HTR-8/SVneo (cell line): ENCODE results near the gene JMJD7.

Source experiments
- DNase-seq: peaks from one replicate; pipeline ENCODE4 v3.0.0; 2011; ENCODE audit warnings: low spot score, mixed read lengths; ENCODE audit not compliant: insufficient read length
- FAIRE-seq: peaks from 2 replicates; lab custom pipeline; 2011; peaks lifted over from hg19 to GRCh38; lab: Jason Lieb, UNC

JMJD7 gene

DNA sequence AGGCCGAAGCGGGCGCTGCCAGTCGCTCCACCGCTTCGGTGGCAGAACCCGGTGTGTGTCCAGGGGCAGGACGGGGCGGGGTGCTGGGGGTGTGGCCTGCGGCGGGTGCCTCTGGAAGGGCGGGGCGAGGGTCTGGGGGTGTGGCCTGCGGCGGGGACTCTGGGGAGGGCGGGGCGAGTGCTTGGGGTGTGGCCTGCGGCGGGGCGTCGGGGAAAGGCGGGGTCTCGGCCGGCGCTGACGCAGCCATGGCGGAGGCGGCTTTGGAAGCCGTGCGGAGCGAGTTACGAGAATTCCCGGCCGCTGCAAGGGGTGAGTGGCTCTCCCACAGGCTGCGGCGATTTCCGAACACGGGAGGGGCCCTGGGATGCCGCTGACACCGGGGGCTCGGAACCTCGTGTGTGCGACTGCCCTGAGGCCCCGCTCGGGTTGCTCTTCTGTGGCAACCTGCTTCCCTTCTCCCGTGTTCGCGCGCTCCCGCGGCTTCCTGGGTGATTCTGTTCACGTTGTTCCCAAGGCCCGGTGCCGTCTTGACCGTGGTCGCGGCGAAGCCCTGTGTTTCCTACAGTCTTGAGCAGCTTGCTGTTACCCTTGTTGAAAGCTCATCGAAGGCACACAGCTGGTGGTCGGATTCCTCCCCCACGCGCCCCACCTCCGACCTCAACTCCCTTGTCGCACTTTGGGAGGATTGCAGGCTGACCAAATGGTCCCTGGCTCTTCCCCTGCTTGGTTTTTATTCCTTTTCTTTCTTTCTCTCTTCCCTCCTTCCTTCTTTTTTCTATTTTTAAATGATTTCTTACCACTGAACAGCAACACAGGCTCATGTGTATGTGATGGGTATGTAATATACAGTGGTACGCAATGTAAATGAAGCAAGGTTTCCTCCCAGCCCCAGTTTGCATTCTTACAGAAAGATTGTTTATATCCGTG, at the start of gene JMJD7:
Gene JMJD7, plus strand, starts transcription at position 213 of the 927 bp plus-strand sequence. Its CDS starts 33 bp downstream, at position 246.
- FAIRE-seq (peak; percentile 89), DNase-seq (peak; percentile 94)

DNA sequence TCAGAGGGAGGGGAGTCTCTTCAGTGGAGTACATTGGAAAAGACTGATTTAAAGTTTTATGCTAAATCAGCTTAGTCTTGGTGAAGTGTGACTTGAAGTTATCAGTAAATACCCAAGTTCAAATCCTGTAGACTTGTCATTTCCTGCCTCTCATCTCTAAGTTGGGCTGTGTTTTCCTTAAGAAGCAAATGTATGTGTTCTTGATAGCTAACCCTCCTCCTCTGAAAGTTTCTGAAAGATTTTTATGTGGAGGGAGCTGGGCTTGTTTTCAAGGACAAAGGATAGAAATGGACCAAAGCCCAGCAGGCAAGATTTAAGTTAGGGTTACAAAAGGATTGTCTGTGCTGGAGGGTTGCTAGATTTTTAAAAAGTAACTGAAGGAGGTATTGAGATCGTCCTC, 49.4 kb upstream of the JMJD7 start:
- FAIRE-seq (no peak), DNase-seq (no peak)

DNA sequence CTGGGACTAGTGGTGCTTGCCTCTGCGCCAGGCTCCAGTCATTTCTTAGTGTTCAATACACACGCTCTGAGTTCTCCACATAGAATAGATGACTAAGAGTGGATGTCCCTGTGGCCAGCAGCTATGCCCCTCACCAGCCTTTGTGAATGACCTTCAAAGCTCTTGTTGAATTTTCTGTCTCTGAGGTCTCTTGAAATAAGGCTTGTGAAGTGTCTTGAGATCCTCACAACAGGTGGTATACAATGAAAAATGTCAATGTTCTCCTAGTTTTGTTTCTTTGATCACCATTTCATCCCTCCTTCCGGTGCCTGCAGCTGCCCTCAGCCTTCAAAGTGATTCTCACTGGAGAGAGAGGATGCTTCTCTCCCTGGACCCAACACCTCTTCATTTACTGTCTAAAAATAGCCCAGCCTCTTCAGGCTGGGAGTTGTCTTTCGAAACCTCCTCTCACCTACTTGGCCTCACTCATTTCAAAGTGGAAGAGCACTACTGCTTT, 48.2 kb upstream of the JMJD7 start:
- FAIRE-seq (no peak), DNase-seq (no peak)

DNA sequence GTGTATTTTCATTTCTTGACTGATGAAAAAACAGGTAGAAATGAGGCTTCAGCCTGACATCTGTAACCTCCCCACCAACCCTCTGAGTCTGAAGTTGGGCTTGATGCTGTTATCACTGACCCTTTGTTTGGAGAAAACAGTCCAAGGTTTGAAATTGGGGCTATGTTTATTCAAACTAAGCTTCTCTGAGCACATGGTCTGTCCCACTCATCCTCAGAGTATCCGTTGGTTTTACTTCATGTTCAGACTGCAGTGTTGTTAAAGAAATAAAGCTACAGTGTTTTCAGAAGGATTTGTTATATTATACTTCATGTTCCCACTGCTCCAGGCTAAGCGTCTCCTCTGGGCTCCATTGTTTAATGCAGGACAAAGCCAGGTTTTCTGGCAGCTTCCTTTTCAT, 47.6 kb upstream of the JMJD7 start:
- DNase-seq (no peak), FAIRE-seq (no peak)

DNA sequence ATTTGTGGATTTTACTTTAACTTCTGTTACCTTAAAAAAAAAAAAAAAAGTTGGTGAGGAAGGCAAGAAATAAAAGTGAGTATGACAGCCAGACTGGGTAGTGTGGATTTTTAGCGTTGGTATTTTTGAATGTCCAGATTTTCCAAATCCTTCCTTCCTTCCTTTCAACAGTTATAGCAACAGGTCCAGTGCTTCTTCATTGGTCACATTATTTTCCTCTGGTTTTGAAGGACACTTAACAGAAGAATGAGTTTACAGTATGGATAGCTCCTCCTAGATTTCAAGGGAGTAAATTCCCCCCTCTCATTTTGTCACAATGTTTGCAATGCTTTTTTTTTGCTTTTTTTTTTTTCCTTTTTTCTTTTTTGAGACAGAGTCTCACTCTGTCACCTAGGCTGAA, 47.2 kb upstream of the JMJD7 start:
- no peak for FAIRE-seq
- no peak for DNase-seq

DNA sequence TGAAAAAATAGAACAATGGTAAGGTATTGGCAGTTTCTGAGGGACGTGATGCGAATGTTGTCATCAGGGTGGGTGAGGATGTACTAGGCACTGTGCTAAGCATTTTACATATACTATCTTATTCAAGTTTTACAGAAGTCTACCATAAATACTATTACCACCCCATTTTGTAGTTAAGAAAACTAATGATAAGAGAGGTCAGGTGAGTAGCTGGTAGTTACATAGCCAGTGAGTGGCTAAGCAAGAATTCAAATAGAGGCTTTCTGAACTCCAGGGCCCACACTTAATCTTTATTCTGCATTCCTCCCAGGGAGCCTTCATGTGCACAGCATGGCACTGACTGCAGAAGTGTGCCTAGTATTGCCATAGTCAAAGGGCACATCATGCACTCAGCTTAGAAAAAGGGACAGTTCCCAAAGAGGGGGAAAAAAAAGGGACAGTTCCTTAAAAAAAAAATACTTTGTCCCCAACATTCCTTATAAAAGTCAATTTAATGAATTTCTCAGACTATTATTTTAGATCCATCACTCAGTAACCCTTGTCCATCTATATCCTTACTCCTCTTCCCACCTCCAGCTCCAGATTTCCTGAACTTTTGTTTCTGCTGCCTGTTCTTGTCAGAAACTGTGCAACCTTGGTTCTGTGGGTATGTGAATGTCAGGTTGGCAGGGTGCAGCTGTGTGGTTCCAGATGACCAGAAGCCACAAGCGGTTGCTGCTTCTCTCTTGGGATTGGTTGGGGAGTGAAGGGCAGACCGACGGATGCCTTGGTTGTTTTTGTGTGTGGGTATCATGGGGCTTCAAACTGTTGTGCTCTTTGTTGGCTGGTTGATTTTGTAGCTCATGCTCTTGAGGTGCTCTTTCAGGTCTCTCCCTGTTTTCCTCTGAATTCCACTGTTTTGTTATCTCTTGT, 45.3 kb upstream of the JMJD7 start:
- DNase-seq: no peak
- no peak for FAIRE-seq

GRCh38 chr15:41783296-41783695, 44.6 kb upstream of the JMJD7 start:
- FAIRE-seq (no peak), DNase-seq (no peak)

DNA sequence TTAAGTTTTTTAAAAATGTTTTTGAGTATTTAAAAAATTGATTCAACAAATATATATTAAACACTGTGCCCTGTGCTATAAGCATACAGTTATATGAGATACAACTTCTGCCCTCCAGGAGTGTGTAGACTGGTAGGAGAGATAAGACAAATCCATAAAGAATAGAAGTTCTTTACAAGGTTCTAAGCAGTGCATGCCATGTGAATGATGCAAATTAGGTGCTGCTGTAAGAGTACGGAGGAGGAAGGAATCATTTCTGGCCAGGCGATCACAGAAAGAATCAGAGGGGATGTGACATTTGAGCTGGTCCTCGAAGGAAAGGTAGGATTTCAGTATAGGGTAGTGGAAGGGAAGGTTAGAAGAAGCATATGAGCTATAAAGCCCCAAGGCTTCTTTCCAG, 39.6 kb upstream of the JMJD7 start:
- FAIRE-seq: no peak
- no peak for DNase-seq

- DNase-seq (no peak), FAIRE-seq (no peak)
These were observed 38.7 kb upstream of the JMJD7 start for GRCh38 chr15:41789236-41789635.

- no peak for FAIRE-seq
- DNase-seq: no peak
These were observed 38.2 kb upstream of the JMJD7 start for GRCh38 chr15:41789662-41790061.

DNA sequence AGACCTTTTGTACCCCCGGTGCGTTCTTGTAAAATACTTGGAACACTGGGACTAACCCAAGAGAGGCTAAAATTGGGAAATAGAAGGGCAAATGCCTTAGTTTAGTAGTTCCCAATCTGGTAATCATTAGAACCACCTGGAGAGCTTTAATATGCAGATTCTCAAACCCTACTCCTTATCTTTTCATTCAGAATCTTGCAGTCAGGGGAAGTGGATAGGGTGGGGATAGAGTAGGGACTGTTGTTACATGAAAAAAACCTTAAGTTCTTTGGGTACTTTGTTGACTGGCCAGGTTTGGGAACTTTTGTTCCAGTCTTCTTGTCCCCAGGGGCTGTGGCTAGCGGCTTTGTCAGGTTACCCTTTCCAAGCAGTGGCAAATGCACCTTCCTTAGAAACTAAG, 37.7 kb upstream of the JMJD7 start:
- no peak for FAIRE-seq
- DNase-seq: no peak

DNA sequence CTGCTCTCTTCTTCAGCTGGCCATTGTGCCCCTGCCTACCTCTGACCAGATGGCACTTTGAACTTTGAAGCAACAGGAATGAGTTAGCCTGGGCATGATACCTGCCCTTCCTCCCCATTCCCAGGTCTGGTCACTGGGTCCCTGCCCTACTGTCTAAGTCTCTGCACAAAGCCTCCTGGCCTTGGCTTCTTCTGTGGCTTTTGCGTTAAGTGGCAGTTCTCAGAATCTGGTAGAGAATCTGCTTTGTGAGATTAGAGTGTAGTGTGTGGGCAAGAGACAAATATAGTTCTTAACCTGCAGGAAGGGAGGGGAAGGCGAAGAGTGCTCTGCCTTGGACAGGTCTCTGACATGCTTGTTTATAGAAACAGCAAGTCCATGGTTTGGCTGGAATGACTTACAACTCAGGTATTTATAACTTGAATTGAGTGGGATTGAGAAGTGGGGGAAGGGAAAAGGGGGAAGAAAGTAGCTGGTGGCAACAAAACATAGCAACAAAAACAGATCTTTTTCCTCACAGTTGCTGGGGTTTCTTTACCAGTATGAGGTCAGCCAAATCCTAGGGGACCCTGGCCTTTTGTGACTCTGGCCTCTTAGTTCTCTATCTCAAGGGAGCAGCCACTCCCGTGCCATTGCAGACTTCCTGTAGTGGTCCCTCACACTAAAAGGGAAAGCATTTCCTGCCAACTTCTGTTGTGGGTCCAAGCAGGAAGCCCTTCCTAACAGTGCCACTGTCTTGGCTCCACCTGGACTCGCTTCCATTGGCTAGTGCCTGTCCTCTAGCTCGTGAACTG, 36.9 kb upstream of the JMJD7 start:
- no peak for FAIRE-seq

DNA sequence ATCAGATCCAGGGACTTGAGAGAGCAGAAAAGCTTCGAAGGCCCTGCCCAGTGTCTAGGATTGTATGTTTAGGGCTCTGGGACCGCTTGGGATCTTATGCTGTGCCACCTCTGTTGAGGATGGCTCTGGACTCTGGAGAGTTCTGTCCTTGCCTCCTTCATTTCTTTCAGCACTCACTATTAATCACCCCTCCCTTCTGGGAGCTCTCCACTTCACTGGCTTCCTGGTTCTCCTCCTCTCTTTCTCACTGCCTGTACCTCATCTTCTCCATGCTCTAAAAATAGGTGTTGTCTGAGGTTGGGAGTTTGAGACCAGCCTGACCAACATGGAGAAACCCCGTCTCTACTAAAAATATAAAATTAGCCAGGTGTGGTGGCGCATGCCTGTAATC, 36.4 kb upstream of the JMJD7 start:
- no peak for DNase-seq
- FAIRE-seq: no peak

More for the DNA sequence above, 36.9 kb upstream of the JMJD7 start:
- peak; percentile 65 for DNase-seq

- DNase-seq (no peak), FAIRE-seq (no peak)
These were observed 35.8 kb upstream of the JMJD7 start for GRCh38 chr15:41792000-41792637.

DNA sequence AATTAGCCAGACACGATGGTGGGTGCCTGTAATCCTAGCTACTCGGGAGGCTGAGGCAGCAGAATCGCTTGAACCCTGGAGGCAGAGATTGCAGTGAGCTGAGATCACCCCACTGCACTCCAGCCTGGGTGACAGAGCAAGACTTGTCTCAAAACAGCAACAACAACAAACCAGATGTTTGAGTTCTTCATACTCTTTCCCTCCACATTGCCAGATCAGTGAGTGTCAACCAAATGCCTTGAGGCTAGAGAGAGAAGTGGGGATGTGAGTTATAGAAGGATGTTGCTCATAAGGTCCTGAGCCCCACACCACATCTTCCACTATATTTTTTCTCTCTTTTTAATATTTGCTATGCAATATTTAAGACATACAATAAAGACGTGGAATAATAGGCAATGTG, 33.8 kb upstream of the JMJD7 start:
- no peak for DNase-seq
- no peak for FAIRE-seq

GRCh38 chr15:41795996-41796856, 31.7 kb upstream of the JMJD7 start:
- FAIRE-seq (no peak), DNase-seq (no peak)

DNA sequence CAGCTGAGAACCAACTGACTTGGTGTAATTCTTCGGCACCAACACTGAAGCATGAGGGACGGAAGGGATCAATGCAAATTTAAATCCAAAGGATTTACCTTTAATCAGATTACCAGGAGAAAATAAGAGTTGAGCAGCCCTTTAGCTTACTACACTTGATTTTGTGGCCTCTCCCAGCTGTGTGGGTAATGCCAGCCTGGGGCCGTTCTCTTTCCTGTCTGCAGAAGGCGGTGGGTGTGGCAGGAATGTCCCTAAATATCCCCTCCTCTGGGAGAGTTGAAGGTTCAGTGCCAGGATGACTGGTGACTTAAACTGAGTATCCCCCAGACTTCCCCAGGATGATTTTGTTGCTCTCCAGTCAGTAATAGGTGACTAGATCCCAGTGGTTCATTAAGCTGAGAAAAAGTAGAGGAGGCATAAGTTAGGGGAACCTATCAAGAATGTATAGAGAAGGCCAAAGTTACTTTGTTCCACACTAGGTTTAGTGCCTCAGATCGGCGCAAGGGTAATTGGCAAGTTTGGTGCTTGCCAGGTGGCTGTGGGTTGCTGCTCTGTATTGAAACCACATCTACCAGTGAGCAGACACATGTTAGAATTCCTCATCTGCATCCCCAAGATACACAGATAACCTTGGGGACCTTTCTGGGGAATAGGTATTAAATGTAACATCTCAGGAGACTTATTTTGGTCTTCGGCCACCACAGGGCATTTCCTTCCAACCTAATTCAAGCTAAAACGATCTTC, 30.5 kb upstream of the JMJD7 start:
- DNase-seq: no peak
- FAIRE-seq: no peak
